ENCODE results near the gene ALK. TPM values are rescaled to one million over a fixed set of nuclear protein-coding genes. Genes with fewer than 3 reads are reported as not detected.
A peak's percentile ranks its signal among the peaks of the same experiment; 100 is the strongest.

Gene ALK
- total RNA-seq, 1 donor, result under 0.01 TPM

DNA sequence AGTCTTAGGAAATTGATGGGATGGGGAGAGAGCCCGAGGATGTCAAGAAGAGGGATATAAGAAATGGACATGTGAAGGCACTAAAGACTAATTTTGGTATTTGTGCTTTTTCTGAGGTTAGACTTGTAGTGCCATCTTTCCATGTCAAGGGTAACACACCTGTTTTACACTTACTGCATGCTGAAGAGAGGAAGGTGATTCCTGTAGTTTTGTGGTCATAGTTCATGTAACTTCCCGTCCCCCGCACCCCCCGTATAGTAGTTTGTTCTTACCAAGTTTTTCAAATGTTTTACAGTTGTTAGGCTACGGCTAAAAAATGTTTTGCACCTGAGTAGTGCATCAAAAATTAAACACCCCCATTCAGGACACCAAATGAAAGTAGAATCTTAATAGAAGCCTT lies 732.3 kb downstream of the ALK start:
- no peaks in the 10 kb centered on the region for H3K79me2 ChIP-seq (ENCODE audit: insufficient read depth, low read length)
- no peak overlapping the region for H2AFZ ChIP-seq (ENCODE audit: low read length)
- H3K27me3 ChIP-seq (ENCODE audit: insufficient read depth, low read length), result no peaks in the 10 kb centered on the region
- H3K4me2 ChIP-seq (ENCODE audit: insufficient read depth, low read length), result no peak overlapping the region
- peaks cover 2% of the 10 kb centered on the region for H3K9me3 ChIP-seq (ENCODE audit: low read depth, low read length)
- no peak overlapping the region for H3K4me3 ChIP-seq (ENCODE audit: insufficient read depth, low read length)
- peaks cover 9% of the 10 kb centered on the region for H3K36me3 ChIP-seq (ENCODE audit: insufficient read depth, low read length)
- DNase-seq (ENCODE audit: insufficient read length, low spot score, missing footprints), result no peak
- TF ChIP-seq, protein P1, sequence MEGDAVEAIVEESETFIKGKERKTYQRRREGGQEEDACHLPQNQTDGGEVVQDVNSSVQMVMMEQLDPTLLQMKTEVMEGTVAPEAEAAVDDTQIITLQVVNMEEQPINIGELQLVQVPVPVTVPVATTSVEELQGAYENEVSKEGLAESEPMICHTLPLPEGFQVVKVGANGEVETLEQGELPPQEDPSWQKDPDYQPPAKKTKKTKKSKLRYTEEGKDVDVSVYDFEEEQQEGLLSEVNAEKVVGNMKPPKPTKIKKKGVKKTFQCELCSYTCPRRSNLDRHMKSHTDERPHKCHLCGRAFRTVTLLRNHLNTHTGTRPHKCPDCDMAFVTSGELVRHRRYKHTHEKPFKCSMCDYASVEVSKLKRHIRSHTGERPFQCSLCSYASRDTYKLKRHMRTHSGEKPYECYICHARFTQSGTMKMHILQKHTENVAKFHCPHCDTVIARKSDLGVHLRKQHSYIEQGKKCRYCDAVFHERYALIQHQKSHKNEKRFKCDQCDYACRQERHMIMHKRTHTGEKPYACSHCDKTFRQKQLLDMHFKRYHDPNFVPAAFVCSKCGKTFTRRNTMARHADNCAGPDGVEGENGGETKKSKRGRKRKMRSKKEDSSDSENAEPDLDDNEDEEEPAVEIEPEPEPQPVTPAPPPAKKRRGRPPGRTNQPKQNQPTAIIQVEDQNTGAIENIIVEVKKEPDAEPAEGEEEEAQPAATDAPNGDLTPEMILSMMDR (IDR thresholded peaks at IDR 0.05; ENCODE audit: extremely low read depth, low read depth, low read length), result no peak
- H3K4me1 ChIP-seq (ENCODE audit: insufficient read depth, low read length), result peaks cover 25% of the 10 kb centered on the region
- no peaks in the 10 kb centered on the region for H4K20me1 ChIP-seq (ENCODE audit: insufficient read depth, low read length)
- H3K27ac ChIP-seq (ENCODE audit: low read depth, low read length), result no peak overlapping the region

DNA sequence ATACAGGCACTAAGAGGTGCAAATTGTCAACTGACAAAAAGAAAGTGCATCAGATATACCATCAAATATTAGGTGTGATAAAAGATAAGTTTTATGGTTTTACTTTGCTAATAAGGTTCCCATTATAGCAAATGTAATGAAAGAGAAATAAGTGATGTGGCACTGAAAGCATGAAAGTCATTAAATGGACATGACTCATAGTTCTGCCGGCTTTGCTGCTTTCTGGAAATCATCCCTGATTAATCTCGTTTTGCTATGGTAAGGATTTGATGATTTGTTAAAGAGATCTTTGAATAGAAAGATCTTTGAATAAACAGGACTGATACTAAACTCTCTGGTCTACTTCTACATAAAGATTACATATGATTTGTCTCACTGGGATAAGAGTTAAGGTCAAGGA lies 733.5 kb downstream of the ALK start:
- H4K20me1 ChIP-seq (ENCODE audit: insufficient read depth, low read length), result no peaks in the 10 kb centered on the region
- no peak overlapping the region for H3K4me3 ChIP-seq (ENCODE audit: insufficient read depth, low read length)
- TF ChIP-seq, protein P1 (IDR thresholded peaks at IDR 0.05; ENCODE audit: extremely low read depth, low read depth, low read length), result no peak

DNA sequence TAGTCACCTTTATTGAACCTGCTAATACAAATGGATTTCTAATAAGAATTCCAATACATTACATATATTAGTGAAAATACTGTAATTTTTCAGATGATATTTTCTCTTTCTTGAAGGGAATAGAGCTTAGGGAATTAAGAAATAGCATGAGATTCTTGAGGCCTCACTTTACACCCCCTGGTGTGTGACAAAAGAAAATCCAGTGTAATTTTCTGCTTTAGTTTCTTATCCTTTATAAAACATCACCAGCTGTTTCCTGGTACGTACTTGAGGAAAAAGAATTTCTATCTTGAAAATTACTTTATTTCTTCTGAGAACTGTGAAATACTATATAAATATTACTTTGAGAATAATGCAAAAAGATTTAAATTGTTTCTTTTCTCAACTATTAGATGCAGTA lies 734.6 kb downstream of the ALK start:
- H3K4me1 ChIP-seq (ENCODE audit: insufficient read depth, low read length), result peaks cover 11% of the 10 kb centered on the region
- H3K9me3 ChIP-seq (ENCODE audit: low read depth, low read length), result peaks cover 2% of the 10 kb centered on the region
- H3K27me3 ChIP-seq (ENCODE audit: insufficient read depth, low read length), result no peaks in the 10 kb centered on the region
- no peaks in the 10 kb centered on the region for H3K79me2 ChIP-seq (ENCODE audit: insufficient read depth, low read length)
- no peak overlapping the region for H3K27ac ChIP-seq (ENCODE audit: low read depth, low read length)
- no peak overlapping the region for H3K4me2 ChIP-seq (ENCODE audit: insufficient read depth, low read length)
- peaks cover 12% of the 10 kb centered on the region for H3K36me3 ChIP-seq (ENCODE audit: insufficient read depth, low read length)
- no peak overlapping the region for H2AFZ ChIP-seq (ENCODE audit: low read length)
- TF ChIP-seq, protein P1 (IDR thresholded peaks at IDR 0.05; ENCODE audit: extremely low read depth, low read depth, low read length), result no peak
- no peaks in the 10 kb centered on the region for H4K20me1 ChIP-seq (ENCODE audit: insufficient read depth, low read length)
- no peak overlapping the region for H3K4me3 ChIP-seq (ENCODE audit: insufficient read depth, low read length)
- no peak for DNase-seq (ENCODE audit: insufficient read length, low spot score, missing footprints)

More for the DNA sequence above, 733.5 kb downstream of the ALK start:
- no peaks in the 10 kb centered on the region for H3K79me2 ChIP-seq (ENCODE audit: insufficient read depth, low read length)
- no peak overlapping the region for H3K4me2 ChIP-seq (ENCODE audit: insufficient read depth, low read length)
- no peak overlapping the region for H2AFZ ChIP-seq (ENCODE audit: low read length)
- peak; percentile 74 for DNase-seq (ENCODE audit: insufficient read length, low spot score, missing footprints)
- H3K27me3 ChIP-seq (ENCODE audit: insufficient read depth, low read length), result no peaks in the 10 kb centered on the region
- peaks cover 22% of the 10 kb centered on the region for H3K4me1 ChIP-seq (ENCODE audit: insufficient read depth, low read length)
- H3K27ac ChIP-seq (ENCODE audit: low read depth, low read length), result no peak overlapping the region
- peaks cover 2% of the 10 kb centered on the region for H3K9me3 ChIP-seq (ENCODE audit: low read depth, low read length)
- H3K36me3 ChIP-seq (ENCODE audit: insufficient read depth, low read length), result peaks cover 9% of the 10 kb centered on the region

DNA sequence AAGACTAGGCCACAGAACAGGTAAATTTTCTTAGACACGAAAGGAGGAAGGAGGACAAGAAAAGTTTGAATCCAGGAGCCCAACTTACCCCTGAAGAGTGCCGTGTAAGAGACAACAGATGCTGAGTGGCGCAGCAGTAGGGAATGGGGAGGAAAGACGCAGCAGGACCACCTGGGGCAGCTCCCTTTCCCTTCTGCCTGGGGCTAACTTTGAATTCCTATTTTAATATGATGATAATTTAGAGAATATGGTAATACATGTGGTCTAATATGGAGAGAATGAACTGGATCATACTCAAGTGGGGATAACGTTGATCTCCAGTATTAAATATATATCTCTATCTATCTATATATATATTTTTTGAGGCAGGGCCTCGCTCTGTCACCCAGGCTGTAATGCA lies 736.9 kb downstream of the ALK start:
- TF ChIP-seq, protein P1 (IDR thresholded peaks at IDR 0.05; ENCODE audit: extremely low read depth, low read depth, low read length), result no peak
- Histone ChIP-seq H3K4me1 (ENCODE audit: insufficient read depth, low read length) (peaks cover 7% of the 10 kb centered on the region), H3K27ac (ENCODE audit: low read depth, low read length) (no peak overlapping the region), H4K20me1 (ENCODE audit: insufficient read depth, low read length) (no peaks in the 10 kb centered on the region), H3K27me3 (ENCODE audit: insufficient read depth, low read length) (no peaks in the 10 kb centered on the region), H3K79me2 (ENCODE audit: insufficient read depth, low read length) (no peaks in the 10 kb centered on the region), H3K9me3 (ENCODE audit: low read depth, low read length) (peaks cover 2% of the 10 kb centered on the region), H3K36me3 (ENCODE audit: insufficient read depth, low read length) (peaks cover 21% of the 10 kb centered on the region), H3K4me2 (ENCODE audit: insufficient read depth, low read length) (no peak overlapping the region), H3K4me3 (ENCODE audit: insufficient read depth, low read length) (no peak overlapping the region), H2AFZ (ENCODE audit: low read length) (no peak overlapping the region)
- no peak for DNase-seq (ENCODE audit: insufficient read length, low spot score, missing footprints)

All from osteoblast (primary cell).